ENCODE measurements around the gene ADAMTSL1.

The ADAMTSL1 gene

DNA sequence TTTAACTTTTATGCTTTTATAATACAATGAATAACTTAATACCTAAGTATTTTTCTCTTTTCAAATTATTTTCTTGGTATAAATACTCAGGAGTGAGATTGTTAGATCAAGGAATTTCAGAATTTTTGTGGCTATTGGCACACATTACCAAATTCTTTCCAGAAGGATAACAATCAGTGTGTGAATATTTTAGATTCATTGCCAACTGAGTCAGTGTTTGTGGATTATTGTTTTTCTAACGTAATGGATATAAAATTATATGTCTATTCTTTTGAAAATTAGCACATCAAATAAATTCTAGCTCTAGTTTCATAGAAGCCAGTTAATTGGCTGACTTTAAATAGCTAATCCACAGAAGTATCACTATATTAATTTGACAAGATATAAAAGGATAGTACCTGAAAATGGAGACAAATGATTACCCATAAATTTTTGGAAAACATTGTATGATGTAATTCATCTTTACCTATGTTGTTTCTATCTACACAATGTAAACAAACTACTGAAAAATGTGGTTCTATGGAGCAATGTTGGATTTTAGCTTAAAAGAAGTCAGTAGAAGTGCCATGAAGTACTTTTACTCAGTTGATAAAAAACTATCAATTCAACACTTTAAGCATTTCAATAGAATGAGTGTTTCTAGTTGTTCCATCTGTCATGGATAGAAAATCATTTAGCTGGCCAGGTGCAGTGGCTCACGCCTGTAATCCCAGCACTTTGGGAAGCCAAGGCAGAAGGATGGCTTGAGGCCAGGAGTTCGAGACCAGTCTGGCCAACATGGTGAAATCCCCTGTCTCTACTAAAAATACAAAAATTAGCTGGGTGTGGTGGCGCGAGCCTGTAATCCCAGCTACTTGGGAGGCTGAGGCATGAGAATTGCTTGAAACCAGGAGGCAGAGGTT is 185.1 kb downstream of the ADAMTSL1 start:
- DNase-seq (no peak), ATAC-seq (no peak)
- no peaks in the 10 kb centered on the region for H3K9me3 Mint-ChIP-seq
- no peak overlapping the region for H3K27ac Mint-ChIP-seq
- no peaks in the 10 kb centered on the region for H3K27me3 Mint-ChIP-seq
- H3K4me1 Mint-ChIP-seq, result no peaks in the 10 kb centered on the region
- no peaks in the 10 kb centered on the region for H3K36me3 Mint-ChIP-seq (ENCODE audit: low read depth)
- no peak overlapping the region for H3K4me3 Mint-ChIP-seq

DNA sequence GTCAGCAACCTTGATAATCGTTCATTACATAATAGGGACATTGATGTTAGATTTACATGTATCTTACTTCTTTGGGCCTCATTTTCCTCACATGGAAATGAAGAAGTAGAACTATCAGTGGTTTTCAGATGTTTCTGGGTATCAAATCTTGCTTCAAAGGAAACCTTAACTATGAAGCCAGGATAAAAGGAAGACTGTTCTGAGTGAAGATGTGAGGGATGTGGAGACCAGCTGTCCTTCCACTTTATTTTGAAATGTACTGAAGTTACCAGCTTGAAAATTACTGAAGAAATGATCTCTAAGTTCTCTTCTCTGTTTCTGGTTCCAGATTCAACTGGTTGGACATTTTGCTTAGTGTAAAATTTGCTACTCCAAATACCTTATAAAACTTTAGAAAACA is 186.0 kb downstream of the ADAMTSL1 start:
- ATAC-seq, result no peak
- H3K27ac Mint-ChIP-seq, result no peak overlapping the region
- H3K36me3 Mint-ChIP-seq (ENCODE audit: low read depth), result no peaks in the 10 kb centered on the region
- no peaks in the 10 kb centered on the region for H3K4me1 Mint-ChIP-seq
- no peaks in the 10 kb centered on the region for H3K9me3 Mint-ChIP-seq
- H3K4me3 Mint-ChIP-seq, result no peak overlapping the region
- H3K27me3 Mint-ChIP-seq, result no peaks in the 10 kb centered on the region
- no peak for DNase-seq

DNA sequence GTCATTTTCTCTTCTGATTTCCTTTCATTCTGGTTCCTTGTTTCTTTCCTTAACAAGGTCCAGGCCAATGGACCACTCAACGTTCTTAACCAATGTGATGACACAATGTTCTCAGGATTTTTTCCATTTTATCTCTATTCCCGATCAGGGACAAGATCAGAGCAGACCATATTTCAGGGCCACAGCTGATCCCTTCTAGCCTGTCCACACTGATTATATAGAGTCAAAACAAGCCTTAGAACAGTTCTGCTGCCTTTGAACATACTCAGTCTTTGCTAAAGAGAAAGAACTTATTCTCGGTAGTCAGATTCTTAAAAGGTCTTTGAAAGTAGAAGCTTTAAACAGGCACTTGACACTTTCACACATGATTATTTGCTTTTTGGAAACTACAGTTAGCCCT is 188.4 kb downstream of the ADAMTSL1 start:
- no peak for DNase-seq
- no peaks in the 10 kb centered on the region for H3K4me1 Mint-ChIP-seq

DNA sequence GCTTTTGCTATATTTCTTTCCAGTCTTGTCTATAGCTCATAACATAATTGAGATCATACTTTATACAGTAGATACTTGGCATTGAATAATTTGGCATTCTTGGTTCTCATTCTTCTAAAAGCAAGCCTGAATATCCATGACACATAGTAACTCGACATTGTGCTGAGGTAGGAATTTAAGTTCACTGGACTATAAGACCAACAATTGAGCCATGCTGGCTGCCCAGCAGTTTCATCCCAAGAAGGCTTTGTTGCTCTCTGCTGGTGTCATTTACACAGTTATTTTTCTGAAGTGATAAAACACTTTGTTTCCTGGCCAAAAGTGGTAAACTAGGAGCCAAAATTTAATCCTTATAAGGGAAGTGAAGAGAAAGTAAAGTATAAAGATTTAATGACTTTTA is 192.0 kb downstream of the ADAMTSL1 start:
- Mint-ChIP-seq H3K9me3 (no peaks in the 10 kb centered on the region), H3K36me3 (ENCODE audit: low read depth) (no peaks in the 10 kb centered on the region), H3K27ac (no peak overlapping the region), H3K4me3 (no peak overlapping the region), H3K4me1 (no peaks in the 10 kb centered on the region), H3K27me3 (no peaks in the 10 kb centered on the region)
- ATAC-seq (no peak), DNase-seq (no peak)

More for the DNA sequence above, 188.4 kb downstream of the ADAMTSL1 start:
- Mint-ChIP-seq H3K27ac (no peak overlapping the region), H3K36me3 (ENCODE audit: low read depth) (no peaks in the 10 kb centered on the region), H3K27me3 (no peaks in the 10 kb centered on the region), H3K4me3 (no peak overlapping the region), H3K9me3 (no peaks in the 10 kb centered on the region)
- ATAC-seq, result no peak

DNA sequence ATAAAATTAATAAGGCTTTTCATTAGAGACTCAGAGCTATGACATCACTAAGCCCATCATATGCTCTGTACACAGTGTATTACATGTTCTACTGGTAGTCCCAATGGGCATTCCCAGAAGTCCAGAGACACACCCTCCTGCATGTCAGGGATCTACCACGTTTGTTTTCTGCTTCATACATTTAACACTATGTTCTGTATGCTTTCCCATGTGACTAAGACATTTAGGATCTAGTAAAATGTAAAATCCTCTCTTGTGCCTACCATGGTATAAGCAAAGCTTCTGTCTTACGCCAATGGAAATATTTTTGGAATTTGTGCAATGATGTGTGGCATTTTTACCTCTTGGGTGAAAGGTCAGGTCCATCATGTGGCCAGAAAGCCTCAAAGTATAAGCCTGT is 192.4 kb downstream of the ADAMTSL1 start:
- Mint-ChIP-seq H3K4me1 (no peaks in the 10 kb centered on the region), H3K36me3 (ENCODE audit: low read depth) (no peaks in the 10 kb centered on the region)
- no peak for ATAC-seq

DNA sequence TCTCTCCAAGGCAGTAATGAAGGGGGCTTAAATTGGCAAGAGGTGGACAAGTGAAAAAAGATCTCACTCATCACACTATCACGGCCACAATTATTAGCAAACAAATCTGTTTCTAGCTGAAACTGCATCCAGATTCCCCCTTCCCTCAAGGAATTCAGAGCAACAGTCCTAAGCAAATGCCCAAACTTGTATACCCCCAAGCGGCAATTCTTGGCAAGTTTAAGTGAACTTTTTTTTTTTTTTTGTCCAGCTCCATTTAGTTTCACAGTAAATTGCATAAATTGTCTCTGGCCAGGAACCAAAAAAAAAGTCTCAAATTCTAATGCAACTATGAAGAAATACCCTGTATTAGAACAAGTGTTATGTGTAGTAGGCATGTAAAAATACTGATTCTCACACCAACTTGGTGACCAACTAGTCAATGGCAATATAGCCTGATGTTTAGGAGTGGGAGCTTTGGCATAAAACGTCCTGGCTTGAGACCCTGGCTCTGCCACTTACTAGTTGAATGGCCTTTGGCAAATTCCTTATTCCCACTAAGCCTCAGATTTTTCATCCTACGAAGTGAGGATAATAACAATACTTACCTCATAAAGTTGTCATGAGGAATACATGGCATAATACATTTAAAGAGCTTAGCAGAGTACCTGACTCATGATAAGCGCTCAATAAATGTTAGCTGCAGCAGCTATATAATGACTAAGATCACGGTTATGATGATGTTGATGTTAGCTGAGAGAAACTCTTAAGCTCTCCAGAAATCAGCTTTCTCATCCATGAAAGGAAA is 193.2 kb downstream of the ADAMTSL1 start:
- no peak overlapping the region for H3K4me3 Mint-ChIP-seq
- ATAC-seq, result no peak
- no peak overlapping the region for H3K27ac Mint-ChIP-seq
- no peaks in the 10 kb centered on the region for H3K9me3 Mint-ChIP-seq
- H3K27me3 Mint-ChIP-seq, result no peaks in the 10 kb centered on the region
- H3K36me3 Mint-ChIP-seq (ENCODE audit: low read depth), result no peaks in the 10 kb centered on the region
- H3K4me1 Mint-ChIP-seq, result no peaks in the 10 kb centered on the region
- DNase-seq, result no peak

More for the DNA sequence above, 192.4 kb downstream of the ADAMTSL1 start:
- Mint-ChIP-seq H3K9me3 (no peaks in the 10 kb centered on the region), H3K4me3 (no peak overlapping the region), H3K27me3 (no peaks in the 10 kb centered on the region), H3K27ac (no peak overlapping the region)
- no peak for DNase-seq

DNA sequence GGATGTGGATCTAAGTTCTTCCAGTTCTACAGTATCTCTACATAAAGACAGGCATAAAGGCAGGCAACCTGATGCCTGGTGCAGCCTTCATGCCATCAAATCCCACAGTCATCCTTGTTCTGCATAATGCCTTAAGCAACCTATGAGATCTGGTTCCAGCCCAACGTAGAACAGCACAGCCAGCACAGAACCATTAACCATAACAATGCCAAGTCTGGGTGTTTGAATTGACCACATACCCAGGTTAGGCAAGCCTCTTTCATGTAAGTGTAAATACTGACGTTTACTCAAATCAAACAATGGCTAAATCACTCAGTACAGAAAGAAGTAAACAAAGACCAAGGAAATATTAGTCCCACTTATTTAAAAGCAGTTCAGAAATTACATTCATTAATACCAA is 195.0 kb downstream of the ADAMTSL1 start:
- H3K9me3 Mint-ChIP-seq, result no peaks in the 10 kb centered on the region
- H3K36me3 Mint-ChIP-seq (ENCODE audit: low read depth), result no peaks in the 10 kb centered on the region
- DNase-seq, result no peak
- ATAC-seq, result no peak
- no peak overlapping the region for H3K27ac Mint-ChIP-seq
- no peaks in the 10 kb centered on the region for H3K4me1 Mint-ChIP-seq
- H3K4me3 Mint-ChIP-seq, result no peak overlapping the region
- H3K27me3 Mint-ChIP-seq, result no peaks in the 10 kb centered on the region

DNA sequence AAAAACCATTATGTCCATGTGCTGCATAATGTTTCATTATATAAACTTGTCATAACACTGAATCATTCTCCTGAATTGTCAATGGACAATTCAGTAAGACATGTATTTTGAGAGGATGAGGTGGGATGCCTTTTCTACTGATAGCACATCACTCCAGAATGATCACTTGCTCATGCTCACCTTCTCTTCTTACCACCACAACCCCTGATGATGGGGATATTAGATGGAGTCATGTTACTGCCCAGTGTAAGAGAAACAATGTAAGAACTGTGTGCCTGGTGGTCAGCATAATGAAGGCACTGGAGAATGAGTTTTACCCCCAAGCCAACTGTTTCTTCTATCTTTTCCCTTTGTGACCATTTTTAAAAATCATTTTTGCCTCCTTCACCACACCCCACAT is 198.8 kb downstream of the ADAMTSL1 start:
- H3K4me1 Mint-ChIP-seq, result no peaks in the 10 kb centered on the region
- no peak for ATAC-seq
- no peak overlapping the region for H3K27ac Mint-ChIP-seq
- H3K9me3 Mint-ChIP-seq, result no peaks in the 10 kb centered on the region
- no peak for DNase-seq
- H3K27me3 Mint-ChIP-seq, result no peaks in the 10 kb centered on the region
- H3K4me3 Mint-ChIP-seq, result no peak overlapping the region
- H3K36me3 Mint-ChIP-seq (ENCODE audit: low read depth), result no peaks in the 10 kb centered on the region

DNA sequence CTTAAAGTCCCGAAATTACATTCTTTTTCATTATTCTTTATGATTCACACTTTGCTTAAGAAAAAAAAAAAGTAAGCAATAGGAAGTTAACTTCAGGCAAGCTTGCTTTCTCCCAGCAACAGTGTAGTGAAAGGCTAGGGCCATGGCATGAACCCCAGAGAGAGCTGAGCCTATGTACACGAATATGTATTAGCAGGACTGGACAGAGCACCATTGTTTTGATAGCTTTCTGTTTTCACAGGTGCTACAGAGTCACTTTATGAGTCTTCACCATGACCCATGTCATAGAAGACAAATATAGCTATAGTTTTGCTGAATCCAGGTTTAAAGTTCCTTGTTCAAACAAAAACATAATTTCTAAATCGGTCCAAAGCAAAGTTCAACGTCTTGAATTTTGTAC is 199.2 kb downstream of the ADAMTSL1 start:
- Mint-ChIP-seq H3K4me1 (no peaks in the 10 kb centered on the region), H3K27me3 (no peaks in the 10 kb centered on the region), H3K27ac (no peak overlapping the region), H3K36me3 (ENCODE audit: low read depth) (no peaks in the 10 kb centered on the region), H3K9me3 (no peaks in the 10 kb centered on the region), H3K4me3 (no peak overlapping the region)
- ATAC-seq, result no peak
- DNase-seq, result no peak

DNA sequence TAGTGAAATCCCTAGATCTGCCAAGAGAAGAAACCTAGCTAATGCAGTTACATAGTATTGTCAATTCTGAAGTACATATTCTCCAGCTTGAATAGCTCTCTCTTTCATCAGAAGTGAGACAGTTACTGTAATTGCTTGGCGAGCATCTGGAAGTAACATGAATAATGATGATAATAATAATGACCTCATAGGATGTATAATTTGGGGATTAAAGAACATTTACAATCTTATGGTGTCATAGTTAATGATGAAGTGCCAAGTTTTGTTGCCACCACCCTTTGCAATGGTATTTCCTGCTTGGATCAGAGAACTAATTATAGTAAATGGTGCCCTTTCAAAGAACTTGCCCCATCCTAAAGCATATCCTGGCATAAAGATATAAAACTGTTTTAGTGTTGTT is 201.4 kb downstream of the ADAMTSL1 start:
- H3K36me3 Mint-ChIP-seq (ENCODE audit: low read depth), result no peaks in the 10 kb centered on the region
- H3K27me3 Mint-ChIP-seq, result peaks cover 2% of the 10 kb centered on the region
- H3K4me1 Mint-ChIP-seq, result no peaks in the 10 kb centered on the region
- ATAC-seq (no peak), DNase-seq (no peak)
- H3K9me3 Mint-ChIP-seq, result no peaks in the 10 kb centered on the region
- no peak overlapping the region for H3K4me3 Mint-ChIP-seq
- no peak overlapping the region for H3K27ac Mint-ChIP-seq

DNA sequence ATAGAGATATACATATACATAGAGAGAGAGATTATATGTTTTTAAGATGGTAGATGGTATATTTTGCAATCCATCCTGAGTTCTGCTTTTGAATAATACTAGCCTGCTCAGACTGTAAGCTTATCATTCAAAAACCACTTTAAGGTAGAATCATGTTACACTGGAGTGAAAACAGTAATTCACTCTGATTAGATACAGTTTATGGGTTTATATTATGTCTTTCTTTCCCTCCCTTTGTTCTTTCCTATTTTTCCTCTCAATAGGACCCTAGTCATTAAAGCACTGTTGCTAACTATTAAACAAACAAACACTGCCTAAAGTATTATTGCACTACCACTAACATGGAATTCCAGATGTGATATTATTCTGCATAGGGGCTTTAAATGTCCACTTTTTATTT is 202.0 kb downstream of the ADAMTSL1 start:
- Mint-ChIP-seq H3K4me1 (no peaks in the 10 kb centered on the region), H3K4me3 (no peak overlapping the region), H3K9me3 (no peaks in the 10 kb centered on the region), H3K36me3 (ENCODE audit: low read depth) (no peaks in the 10 kb centered on the region), H3K27me3 (peaks cover 2% of the 10 kb centered on the region), H3K27ac (no peak overlapping the region)
- ATAC-seq (no peak), DNase-seq (no peak)

DNA sequence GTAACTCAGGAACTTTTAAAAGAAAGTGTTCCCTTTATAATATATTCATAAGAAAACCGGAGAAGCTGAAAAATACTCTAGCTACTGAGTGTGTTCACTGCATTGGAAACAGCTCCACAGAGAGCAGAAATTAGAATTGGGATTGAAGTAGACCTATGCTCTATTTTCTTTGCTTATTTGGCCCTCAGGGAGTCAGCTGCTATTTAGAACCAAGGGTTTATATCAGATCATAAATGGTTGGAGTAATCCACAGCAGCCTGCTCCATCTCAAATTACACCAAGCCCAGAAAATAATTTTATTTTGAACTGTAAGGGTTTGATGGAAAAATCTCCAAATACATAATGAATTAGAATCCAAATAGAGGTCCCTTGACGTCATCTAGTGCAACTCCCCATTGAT is 202.6 kb downstream of the ADAMTSL1 start:
- Mint-ChIP-seq H3K36me3 (ENCODE audit: low read depth) (no peaks in the 10 kb centered on the region), H3K27ac (no peak overlapping the region), H3K4me3 (no peak overlapping the region), H3K27me3 (peaks cover 2% of the 10 kb centered on the region), H3K4me1 (no peaks in the 10 kb centered on the region), H3K9me3 (no peaks in the 10 kb centered on the region)
- no peak for ATAC-seq
- DNase-seq, result no peak

DNA sequence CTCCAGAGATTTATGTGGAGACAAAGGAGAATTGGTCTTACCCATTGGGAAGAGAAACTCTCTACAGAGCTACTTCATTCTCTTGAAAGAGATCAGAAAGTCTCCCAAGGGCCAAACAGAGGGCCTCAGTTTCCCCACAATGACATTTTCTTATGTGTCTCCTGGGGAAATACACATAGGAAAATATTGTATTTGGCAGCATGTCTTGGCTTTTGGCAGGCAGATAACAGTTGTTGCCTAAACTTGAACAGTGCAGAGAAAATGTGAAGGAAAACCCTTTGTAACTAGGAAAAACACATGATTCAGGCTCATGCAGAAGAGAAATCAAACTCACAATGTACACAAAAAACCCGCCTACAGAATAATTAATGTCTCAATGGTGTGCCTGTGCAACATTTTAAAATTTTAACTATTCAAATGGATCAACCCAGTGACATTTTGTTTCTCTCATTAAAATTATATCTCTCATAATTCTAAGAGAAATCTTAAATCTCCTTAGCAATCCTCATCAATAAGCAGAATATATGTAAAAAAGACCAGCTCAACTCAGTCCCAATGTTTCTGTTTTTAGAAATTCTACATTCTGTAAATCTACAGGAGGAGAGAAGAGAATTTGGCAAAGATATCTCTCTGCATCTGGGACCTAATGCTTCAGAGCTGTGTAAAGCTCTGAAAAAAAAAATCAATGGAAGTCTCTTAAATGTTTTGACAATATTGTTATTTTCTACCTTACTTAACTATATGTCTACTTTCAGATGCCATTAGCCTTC is 205.1 kb downstream of the ADAMTSL1 start:
- Mint-ChIP-seq H3K4me3 (no peak overlapping the region), H3K4me1 (no peaks in the 10 kb centered on the region), H3K9me3 (no peaks in the 10 kb centered on the region), H3K27ac (no peak overlapping the region), H3K27me3 (peaks cover 2% of the 10 kb centered on the region), H3K36me3 (ENCODE audit: low read depth) (no peaks in the 10 kb centered on the region)
- DNase-seq (no peak), ATAC-seq (no peak)

DNA sequence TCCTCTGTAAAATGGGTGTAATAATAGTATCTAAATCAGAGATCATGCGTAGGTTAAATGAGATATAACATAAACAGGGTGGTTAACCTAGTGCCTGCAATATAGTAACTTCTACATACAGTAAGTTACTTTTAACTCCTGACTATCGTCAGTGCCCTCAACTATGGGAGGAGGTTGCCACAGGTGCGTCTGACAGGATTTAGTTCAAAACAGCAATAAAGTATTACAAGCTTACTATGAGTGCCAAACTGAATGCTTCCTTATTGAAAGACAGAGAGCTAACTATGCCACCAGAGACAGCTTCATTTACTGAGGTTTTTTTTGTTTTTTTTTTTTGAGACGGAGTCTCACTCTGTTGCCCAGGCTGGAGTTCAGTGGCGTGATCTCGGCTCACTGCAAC is 209.0 kb downstream of the ADAMTSL1 start:
- no peak for DNase-seq
- Mint-ChIP-seq H3K4me1 (no peaks in the 10 kb centered on the region), H3K27me3 (peaks cover 3% of the 10 kb centered on the region), H3K36me3 (ENCODE audit: low read depth) (no peaks in the 10 kb centered on the region), H3K9me3 (no peaks in the 10 kb centered on the region), H3K4me3 (no peak overlapping the region), H3K27ac (no peak overlapping the region)
- no peak for ATAC-seq

Measured in activated naive CD8-positive, alpha-beta T cell treated with anti-CD3 and anti-CD28 coated beads, Interleukin-2, amount 50 U/mL, for 24 hours (primary cell).